Left lung (tissue), 10 donors: ENCODE measurements around the gene AMER3. TPM values are rescaled to one million over a fixed set of nuclear protein-coding genes. Genes with fewer than 3 reads are reported as not detected.

ENCODE experiments used
- ATAC-seq: fragments of 200-7000 bp; cut with Tn5 transposase; one replicate; pipeline ENCODE4 v1.9.1; 2020; ENCODE audit warnings: moderate library complexity
- DNase-seq, 4 donors: peaks; one replicate each; pipeline ENCODE4 v3.0.0-alpha.2; 2013 to 2020
- H3K27ac ChIP-seq, 2 donors: fragments of 200-600 bp; sonication (generic) in 1 of 2; one replicate each; pipeline versions ENCODE4 v1.5.0 to v1.8.0; 2020 to 2021
- H3K27me3 ChIP-seq, 2 donors: fragments of 200-600 bp; sonication (generic) in 1 of 2; one replicate each; pipeline versions ENCODE4 v1.5.0 to v1.8.0; 2020 to 2021
- H3K36me3 ChIP-seq, 2 donors: fragments of 200-600 bp; sonication (generic) in 1 of 2; one replicate each; pipeline versions ENCODE4 v1.5.0 to v1.8.0; 2020 to 2021
- H3K4me1 ChIP-seq, 2 donors: fragments of 200-600 bp; one replicate each; pipeline ENCODE4 v1.8.0; 2021
- H3K4me3 ChIP-seq, 2 donors: fragments of 200-600 bp; sonication (generic) in 1 of 2; one replicate each; pipeline versions ENCODE4 v1.5.0 to v1.8.0; 2020 to 2021; ENCODE audit warnings: mild to moderate bottlenecking in 1 of 2
- H3K9me3 ChIP-seq, 2 donors: fragments of 200-600 bp; sonication (generic) in 1 of 2; one replicate each; pipeline versions ENCODE4 v1.5.0 to v1.8.0; 2020 to 2021
- CTCF ChIP-seq, 2 donors: fragments of 200-600 bp; sonication (generic) in 1 of 2; IDR thresholded peaks; one replicate each; pipeline versions ENCODE4 v1.5.0 to v1.8.0; 2021; ENCODE audit warnings: antibody characterized with exemption in 2 of 2
- intact Hi-C, 2 donors: fragments of 100-400 bp; cut with DNase I; formaldehyde crosslinking; loops; one replicate each; pipeline versions ENCODE4 v1.11.2 to v1.14.2; 2022
- polyA plus RNA-seq, 6 donors: library from polyadenylated mRNA; unstranded; fragments of 120-200 nt; gene quantifications; one replicate each; pipeline ENCODE4 v1.2.1, GENCODE V29; 2013; ENCODE audit not compliant: insufficient read length in 6 of 6
- total RNA-seq, 2 donors: library from RNA; stranded (reverse); fragmentation: NEBNext Ultra II Directional; extraction: Animal tissue kit (Norgen Biotek cat#: 25700); gene quantifications; one replicate each; pipeline ENCODE4 v1.2.1, GENCODE V29; 2021
- donor health status: DM: no; HTN: yes; CAD: no.
- donor health status: DM: no; HTN: no; CAD: no.

The AMER3 gene
- total and polyA plus RNA-seq, 8 donors: 0.04 to 0.15 (median 0.09) TPM; not detected in 3

GRCh38 chr2:130754811-130755210 is 529 bp upstream of the AMER3 start:
- no peak for DNase-seq
- H3K27me3 ChIP-seq: peaks cover 22 to 79% of the 10 kb centered on the region in 2 donors
- H3K4me3 ChIP-seq: no peak overlapping the region
- ATAC-seq: no peak
- no peaks in the 10 kb centered on the region for H3K4me1 ChIP-seq
- TF ChIP-seq CTCF (IDR thresholded peaks at IDR 0.05): no peak
- no peaks in the 10 kb centered on the region for H3K36me3 ChIP-seq
- intact Hi-C loops: no loop called here
- H3K9me3 ChIP-seq: no peaks in the 10 kb centered on the region
- H3K27ac ChIP-seq: no peak overlapping the region

- Histone ChIP-seq H3K27ac (no peak overlapping the region), H3K9me3 (no peaks in the 10 kb centered on the region), H3K4me3 (no peak overlapping the region), H3K27me3 (peaks cover 22 to 89% of the 10 kb centered on the region in 2 donors), H3K36me3 (no peaks in the 10 kb centered on the region), H3K4me1 (no peaks in the 10 kb centered on the region)
- DNase-seq (peak in 3 of 4 donors; percentile 46 to 78 (median 60)), ATAC-seq (peak; percentile 87)
- TF ChIP-seq CTCF (IDR thresholded peaks at IDR 0.05): no peak
- intact Hi-C loops: no loop called here
These were observed 923 bp downstream of the AMER3 start for GRCh38 chr2:130756053-130756873.

GRCh38 chr2:130756874-130757668 is 1.7 kb downstream of the AMER3 start:
- Histone ChIP-seq H3K4me3 (no peak overlapping the region), H3K9me3 (no peaks in the 10 kb centered on the region), H3K36me3 (no peaks in the 10 kb centered on the region), H3K27me3 (peaks cover 22 to 92% of the 10 kb centered on the region in 2 donors), H3K27ac (no peak overlapping the region), H3K4me1 (no peaks in the 10 kb centered on the region)
- ATAC-seq (no peak), DNase-seq (no peak)
- TF ChIP-seq CTCF (IDR thresholded peaks at IDR 0.05): no peak
- intact Hi-C loops: no loop called here

GRCh38 chr2:130759906-130760753 is 4.8 kb downstream of the AMER3 start:
- intact Hi-C loops: no loop called here
- peaks cover 17 to 78% of the 10 kb centered on the region in 2 donors for H3K27me3 ChIP-seq
- ATAC-seq: no peak
- no peak for TF ChIP-seq CTCF (IDR thresholded peaks at IDR 0.05)
- H3K36me3 ChIP-seq: no peaks in the 10 kb centered on the region
- H3K4me1 ChIP-seq: no peaks in the 10 kb centered on the region
- no peaks in the 10 kb centered on the region for H3K9me3 ChIP-seq
- H3K27ac ChIP-seq: no peak overlapping the region
- DNase-seq: peak in 1 of 4 donors; percentile 51
- no peak overlapping the region for H3K4me3 ChIP-seq
